Measurements from ENCODE around the gene BEND5.

Gene BEND5

GRCh38 chr1:48761986-48762385, 14.7 kb downstream of the BEND5 start:
- no peak for DNase-seq

- DNase-seq = no peak
Measured at GRCh38 chr1:48761411-48761810, 15.3 kb downstream of the BEND5 start.

GRCh38 chr1:48760857-48761256, 15.8 kb downstream of the BEND5 start:
- DNase-seq = no peak

DNA sequence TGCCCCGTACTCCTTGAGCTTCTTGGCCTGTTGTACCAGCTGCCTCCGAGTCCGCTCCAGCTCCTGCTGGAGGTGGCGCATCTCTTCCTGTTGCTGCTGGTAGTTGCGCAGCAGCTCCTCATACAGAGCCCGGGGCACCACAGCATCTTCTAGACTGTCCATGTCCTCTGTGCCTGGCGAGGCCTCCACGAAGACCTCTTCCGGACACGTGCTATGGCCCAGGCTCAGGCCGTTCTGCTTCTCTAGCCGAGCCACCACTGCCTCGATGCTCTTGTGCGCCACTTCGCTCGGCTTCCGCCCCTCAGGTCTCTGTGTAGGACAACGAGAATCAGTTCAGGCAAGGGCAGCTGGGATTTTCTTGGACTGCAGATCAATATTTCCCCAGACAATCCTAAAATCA, 17.7 kb downstream of the BEND5 start:
- DNase-seq = no peak

GRCh38 chr1:48757363-48757762, 19.3 kb downstream of the BEND5 start:
- no peak for DNase-seq

GRCh38 chr1:48756683-48757316, 19.9 kb downstream of the BEND5 start:
- DNase-seq = no peak

DNA sequence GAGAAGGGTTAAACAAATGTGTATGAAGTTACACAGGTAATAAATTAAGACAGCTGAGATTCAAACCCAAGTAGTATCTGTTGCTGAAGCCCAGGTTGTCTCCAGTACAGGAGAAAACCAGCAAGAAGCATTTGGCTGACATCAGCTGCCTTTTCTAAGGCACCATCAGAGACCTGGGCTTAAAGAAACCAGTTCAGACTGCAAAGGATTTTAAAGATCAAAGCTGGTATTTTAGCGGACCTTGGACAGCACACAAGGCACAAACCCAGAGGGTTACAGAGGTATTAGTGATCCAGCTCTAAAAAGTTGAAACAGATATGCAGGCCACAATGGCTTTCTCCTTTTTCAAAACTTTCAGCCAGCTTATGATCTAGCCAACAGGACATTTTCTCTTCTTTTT, 23.4 kb downstream of the BEND5 start:
- no peak for DNase-seq

DNA sequence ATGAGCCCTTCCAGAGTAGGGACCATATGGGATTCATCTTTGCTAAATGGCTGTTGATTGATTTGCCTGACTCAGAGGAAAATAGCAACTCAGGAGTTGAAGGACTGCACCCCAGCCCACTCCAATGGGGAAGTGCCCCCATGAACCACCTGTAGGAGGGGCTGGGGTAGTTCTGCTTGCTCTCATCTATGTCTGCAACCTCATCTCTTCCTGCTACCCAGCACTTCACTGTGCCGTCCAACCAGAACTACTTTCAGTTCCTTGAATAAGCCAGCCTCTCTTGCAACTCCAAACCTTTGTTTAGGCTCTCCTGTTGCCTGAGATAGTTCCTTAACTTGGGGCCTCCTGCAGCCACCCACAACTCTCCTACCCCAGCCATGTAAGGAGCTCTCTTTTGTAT, 26.6 kb downstream of the BEND5 start:
- no peak for DNase-seq

- DNase-seq = no peak
Measured at GRCh38 chr1:48749068-48749467, 27.6 kb downstream of the BEND5 start.

DNA sequence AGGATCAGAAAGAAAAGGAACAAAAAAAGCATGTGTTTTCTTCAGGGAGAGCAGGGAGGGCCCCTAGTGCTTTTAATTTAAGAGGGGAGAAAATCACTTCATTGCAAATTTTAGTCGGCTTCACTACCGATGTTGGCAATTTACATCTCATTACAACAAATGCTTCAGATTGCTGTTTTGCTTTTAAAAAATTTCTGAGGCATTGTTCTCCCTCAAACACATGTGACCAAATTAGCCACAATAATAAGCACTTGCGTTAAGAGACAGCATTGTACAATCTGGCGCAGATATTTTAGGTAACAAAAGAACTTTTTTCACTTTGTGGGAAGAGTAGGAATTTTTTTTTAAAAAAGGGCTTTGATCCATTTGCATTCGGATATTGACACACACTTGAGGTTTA, 29.8 kb downstream of the BEND5 start:
- no peak for DNase-seq

GRCh38 chr1:48744032-48744431, 32.7 kb downstream of the BEND5 start:
- no peak for DNase-seq

DNA sequence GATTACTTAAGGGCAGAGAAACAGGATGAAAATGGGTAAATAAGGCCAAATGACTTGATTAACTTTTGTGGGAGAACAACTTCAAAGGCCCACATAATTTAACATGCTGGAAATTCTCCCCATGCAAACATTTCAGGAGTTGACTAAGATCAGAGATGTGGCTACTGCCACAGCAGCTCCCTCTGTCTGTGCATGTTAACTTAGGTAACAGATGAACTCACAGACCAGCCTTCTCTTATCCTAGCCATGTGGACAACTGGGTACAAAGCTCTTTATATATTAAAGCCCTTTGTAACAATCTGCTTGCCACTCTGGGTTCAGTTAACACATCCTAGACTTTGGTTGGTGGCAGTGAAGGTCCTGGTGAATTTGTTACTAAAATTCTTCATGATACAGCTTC, 33.2 kb downstream of the BEND5 start:
- no peak for DNase-seq

- DNase-seq = no peak
Measured at GRCh38 chr1:48741380-48741779, 35.3 kb downstream of the BEND5 start.

- DNase-seq = no peak
Measured at GRCh38 chr1:48740621-48741020, 36.1 kb downstream of the BEND5 start.

- DNase-seq = no peak
Measured at GRCh38 chr1:48739091-48739490, 37.6 kb downstream of the BEND5 start.

DNA sequence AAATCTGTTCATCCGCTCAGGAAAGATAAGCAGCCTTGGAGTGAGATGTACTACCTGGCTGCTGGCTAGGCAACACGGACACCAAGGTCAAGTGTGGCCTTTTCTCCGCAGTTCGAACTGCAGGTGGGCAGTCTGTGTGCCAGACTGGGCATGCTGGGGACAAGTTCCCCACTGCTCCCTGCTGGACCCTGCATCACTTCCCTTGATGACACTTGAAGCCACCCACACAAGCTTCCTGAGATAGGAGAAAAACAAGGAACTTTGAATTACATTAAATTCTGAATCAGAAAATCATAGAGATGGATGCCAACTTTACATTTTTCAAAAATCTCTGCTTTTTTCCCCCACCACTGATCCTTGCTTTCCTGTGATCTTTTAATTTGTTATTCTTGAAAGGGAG, 38.3 kb downstream of the BEND5 start:
- no peak for DNase-seq

DNA sequence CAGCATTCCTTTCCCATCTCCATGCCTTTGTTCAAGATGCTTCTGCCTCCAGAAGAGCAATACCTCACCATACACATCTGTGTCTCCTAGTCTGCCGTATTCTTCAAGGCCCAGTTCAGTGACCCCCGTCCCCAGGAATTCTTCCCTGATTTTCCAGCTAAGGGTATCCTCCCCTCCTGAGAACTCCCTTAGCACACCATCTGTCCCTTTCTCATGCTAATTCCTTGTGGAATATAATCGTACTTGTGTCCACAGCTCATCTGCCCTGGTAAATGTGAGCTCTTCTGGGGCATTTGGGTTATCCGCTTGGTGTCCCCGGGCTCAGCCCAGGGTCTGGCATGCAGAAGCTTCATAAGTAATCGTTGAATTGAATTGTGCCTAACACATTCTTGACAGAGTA, 40.9 kb downstream of the BEND5 start:
- DNase-seq = no peak

DNA sequence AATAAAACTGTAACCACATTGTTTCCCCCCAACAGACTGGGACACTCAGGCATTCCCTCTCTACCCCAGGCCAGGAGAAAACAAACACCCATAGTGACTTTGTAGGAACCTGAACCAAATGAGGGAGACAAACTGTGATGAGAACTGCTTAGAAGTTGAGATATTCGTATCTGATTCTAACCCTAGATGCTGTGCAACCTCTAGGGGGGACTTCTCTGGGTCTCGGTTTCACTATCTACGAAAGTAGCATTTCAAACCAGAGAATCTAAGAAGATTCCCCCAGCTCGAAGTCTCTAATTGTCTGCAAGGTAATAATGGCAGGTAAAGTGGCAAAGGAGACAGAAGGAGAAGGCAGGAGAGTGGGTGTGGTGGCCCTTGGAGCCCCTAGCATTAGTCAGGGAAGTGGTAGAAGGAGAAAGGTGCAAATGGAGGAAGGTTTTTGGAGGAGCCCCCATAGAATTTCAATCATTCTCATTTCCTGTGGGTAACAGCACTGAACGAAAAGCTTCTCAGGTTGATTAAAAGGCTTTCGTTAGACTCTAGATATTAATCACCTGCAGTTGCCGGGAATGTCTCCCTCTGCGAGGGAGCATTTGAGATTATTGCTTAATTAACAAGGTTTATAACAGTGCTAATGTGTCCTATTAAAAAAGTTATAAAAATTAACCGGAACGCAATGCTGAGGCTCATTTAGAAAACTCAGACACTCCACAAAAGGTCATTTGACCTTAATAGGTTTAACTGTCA, 46.4 kb downstream of the BEND5 start:
- DNase-seq = no peak

- no peak for DNase-seq
Measured at GRCh38 chr1:48728584-48728983, 48.1 kb downstream of the BEND5 start.

DNA sequence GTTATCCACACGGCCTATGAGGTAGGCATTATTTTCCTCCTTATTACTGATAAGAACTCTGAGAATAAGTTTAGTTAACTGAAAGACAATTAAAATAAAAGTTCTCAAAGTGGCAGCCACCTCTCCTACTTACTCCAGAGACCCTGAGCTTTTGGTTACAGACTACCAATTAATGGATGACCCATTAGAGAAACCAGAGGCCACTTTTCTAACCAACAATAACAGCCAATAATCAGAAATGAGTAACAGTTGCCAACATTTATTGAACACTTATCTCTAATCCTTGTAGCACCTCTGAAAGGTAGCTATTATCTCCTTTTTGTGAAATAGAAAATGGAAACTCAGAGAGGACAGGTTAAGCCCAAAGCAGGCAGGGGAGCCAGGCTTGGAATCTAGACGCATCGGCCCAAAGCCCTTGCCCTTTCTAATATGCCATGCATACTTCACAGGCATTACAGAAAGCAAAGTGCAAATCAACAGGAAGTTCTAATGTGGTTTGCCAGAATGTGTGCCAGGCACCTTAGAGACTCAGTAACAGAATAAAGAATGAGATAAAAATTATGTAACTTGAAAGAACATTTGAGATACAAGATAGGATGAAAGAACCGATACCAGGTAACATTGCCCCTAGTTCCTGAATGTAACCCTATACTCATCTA, 50.0 kb downstream of the BEND5 start:
- no peak for DNase-seq

DNA sequence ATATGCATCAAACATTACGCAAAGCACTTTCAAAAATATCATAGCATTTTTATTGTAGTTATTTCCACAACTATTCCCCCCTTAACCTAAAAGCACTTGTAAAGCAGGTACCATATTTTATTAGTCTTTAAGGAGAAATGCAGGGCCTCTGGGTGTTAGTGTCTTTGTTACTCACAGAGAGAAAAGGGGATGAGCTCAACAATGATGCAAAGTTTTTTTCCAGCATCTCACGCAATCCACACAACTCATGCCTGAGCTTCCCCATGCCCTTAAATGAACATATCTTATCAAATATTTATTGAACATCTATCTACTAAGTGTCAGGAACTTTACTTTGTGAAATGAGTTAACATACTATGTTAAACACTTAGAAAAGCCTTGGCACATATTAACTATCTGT, 50.6 kb downstream of the BEND5 start:
- DNase-seq = no peak

DNA sequence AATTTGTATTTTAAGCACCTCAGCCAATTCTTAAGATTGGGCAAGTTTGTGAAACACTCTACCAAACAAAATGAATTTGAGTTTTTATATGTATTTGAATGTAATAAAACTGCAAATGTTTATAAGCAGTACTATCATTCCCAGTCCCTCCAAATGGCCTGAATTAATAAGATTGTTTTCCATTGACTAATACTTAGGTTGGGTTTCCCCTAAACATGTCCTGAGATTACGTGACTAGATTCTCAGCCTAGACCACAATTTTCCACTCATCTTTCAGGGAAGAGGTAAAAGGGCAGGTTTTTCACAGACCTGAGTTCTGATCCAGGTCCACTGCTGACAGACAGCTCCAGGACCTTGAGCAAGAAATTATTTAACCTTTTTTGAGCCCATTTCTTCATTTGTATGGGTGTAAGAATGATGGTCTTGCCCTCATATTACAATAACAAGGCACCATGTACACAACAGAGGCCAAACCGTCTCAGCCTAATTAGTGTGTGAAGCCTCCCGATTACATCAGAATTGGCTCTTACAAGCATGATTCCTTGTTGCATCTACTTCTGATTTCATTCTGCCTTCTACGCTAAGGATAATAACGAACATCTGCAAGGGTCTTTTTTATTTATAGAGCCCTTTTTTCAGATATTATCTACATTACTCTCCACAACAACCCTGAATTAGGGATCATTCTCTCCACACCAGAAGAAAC, 51.2 kb downstream of the BEND5 start:
- DNase-seq = no peak

- no peak for DNase-seq
Measured at GRCh38 chr1:48720929-48721328, 55.8 kb downstream of the BEND5 start.

DNA sequence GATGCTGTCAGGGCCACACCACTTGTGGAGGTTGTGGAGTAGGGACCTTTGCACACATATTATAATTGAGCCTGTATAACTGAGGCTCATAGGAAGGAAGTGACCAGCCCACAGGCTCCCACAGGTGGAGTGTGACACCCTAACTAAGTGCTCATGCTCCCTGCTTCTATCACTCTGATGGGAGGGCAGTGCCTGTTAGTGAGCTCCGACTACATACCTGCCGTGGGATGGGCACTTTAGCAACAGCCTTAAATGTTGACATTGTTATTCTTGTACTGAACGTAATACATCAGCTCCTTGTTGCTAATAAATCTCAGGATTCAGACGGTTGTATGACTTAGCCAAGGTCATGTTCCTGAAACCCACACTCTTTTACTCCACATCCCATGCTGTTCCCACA, 58.0 kb downstream of the BEND5 start:
- DNase-seq = no peak

All from hematopoietic multipotent progenitor cell treated with erythropoietin and hydrocortisone succinate and interleukin-3 and kit ligand, for 8 days (in vitro differentiated cells).